IPS-20b (cell line): ENCODE measurements around the gene CCDC191.

ENCODE experiments used
- H3K27ac ChIP-seq: one replicate; pipeline ENCODE4 v1.5.1; 2013; ENCODE audit warnings: low read length
- H3K27me3 ChIP-seq: 2 replicates; pipeline ENCODE4 v1.6.1; 2013; ENCODE audit warnings: mild to moderate bottlenecking, low read length, inconsistent platforms; ENCODE audit not compliant: insufficient read depth
- H3K36me3 ChIP-seq: 2 replicates; pipeline ENCODE4 v1.6.1; 2013; ENCODE audit warnings: low read depth, mild to moderate bottlenecking, inconsistent platforms, low read length, moderate library complexity; ENCODE audit not compliant: insufficient read depth
- H3K4me1 ChIP-seq: 2 replicates; pipeline ENCODE4 v1.6.1; 2013; ENCODE audit warnings: mild to moderate bottlenecking, control low read depth, inconsistent platforms, low read length, moderate library complexity; ENCODE audit not compliant: insufficient read depth
- H3K4me3 ChIP-seq: 2 replicates; pipeline ENCODE4 v1.5.1; 2013; ENCODE audit warnings: mild to moderate bottlenecking, low read length, inconsistent platforms
- H3K9ac ChIP-seq: 2 replicates; pipeline ENCODE4 v1.6.1; 2013; ENCODE audit warnings: low read depth, mild to moderate bottlenecking, inconsistent platforms, low read length, moderate library complexity
- H3K9me3 ChIP-seq: 2 replicates; pipeline ENCODE4 v1.6.1; 2013; ENCODE audit warnings: mild to moderate bottlenecking, low read depth, low read length, inconsistent platforms; ENCODE audit not compliant: insufficient read depth

Gene CCDC191

DNA sequence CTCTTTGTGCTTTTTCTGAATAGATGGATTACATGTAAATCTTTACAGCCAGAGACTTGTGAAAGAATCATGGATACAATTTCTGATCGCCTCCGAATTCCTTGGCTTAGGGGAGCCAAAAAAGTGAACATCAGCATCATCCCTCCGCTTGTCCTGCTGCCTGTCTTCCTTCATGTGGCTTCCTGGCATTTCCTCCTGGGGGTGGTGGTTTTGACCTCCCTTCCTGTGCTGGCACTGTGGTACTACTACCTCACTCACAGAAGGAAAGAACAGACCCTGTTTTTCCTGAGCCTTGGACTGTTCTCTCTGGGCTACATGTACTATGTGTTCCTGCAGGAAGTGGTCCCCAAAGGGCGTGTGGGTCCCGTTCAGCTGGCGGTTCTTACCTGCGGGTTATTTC is 102.6 kb downstream of the CCDC191 start:
- no peak overlapping the region for H3K27ac ChIP-seq
- peaks cover 3% of the 10 kb centered on the region; the same call in 1 of the 2 replicates for H3K4me1 ChIP-seq
- no peaks in the 10 kb centered on the region for H3K9me3 ChIP-seq
- peaks cover 18% of the 10 kb centered on the region for H3K27me3 ChIP-seq
- H3K36me3 ChIP-seq = peaks cover 28% of the 10 kb centered on the region
- no peak overlapping the region for H3K4me3 ChIP-seq
- H3K9ac ChIP-seq = no peak overlapping the region

DNA sequence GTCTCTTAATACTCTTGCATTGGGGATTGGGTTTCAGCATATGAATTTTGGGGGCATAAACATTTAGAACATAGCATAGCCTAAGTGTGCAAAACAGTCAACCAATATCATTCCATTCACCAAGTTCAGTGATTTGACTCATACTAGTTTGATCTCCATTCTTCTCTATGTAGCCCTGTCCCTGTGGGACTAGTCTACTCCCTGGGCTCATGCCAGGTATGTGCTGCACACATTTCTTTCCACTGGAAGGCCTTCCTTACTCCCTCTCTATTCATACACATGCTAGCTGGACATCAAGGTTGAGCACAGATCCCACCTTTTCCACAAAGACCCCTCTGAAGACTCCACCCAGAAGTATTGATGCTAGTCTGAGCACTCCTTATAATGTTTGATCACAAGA is 103.4 kb downstream of the CCDC191 start:
- Histone ChIP-seq H3K4me1 (peaks cover 6% of the 10 kb centered on the region; the same call in 1 of the 2 replicates), H3K27ac (no peak overlapping the region), H3K4me3 (no peak overlapping the region), H3K9ac (no peak overlapping the region), H3K9me3 (no peaks in the 10 kb centered on the region), H3K36me3 (peaks cover 26% of the 10 kb centered on the region), H3K27me3 (peaks cover 25% of the 10 kb centered on the region)

DNA sequence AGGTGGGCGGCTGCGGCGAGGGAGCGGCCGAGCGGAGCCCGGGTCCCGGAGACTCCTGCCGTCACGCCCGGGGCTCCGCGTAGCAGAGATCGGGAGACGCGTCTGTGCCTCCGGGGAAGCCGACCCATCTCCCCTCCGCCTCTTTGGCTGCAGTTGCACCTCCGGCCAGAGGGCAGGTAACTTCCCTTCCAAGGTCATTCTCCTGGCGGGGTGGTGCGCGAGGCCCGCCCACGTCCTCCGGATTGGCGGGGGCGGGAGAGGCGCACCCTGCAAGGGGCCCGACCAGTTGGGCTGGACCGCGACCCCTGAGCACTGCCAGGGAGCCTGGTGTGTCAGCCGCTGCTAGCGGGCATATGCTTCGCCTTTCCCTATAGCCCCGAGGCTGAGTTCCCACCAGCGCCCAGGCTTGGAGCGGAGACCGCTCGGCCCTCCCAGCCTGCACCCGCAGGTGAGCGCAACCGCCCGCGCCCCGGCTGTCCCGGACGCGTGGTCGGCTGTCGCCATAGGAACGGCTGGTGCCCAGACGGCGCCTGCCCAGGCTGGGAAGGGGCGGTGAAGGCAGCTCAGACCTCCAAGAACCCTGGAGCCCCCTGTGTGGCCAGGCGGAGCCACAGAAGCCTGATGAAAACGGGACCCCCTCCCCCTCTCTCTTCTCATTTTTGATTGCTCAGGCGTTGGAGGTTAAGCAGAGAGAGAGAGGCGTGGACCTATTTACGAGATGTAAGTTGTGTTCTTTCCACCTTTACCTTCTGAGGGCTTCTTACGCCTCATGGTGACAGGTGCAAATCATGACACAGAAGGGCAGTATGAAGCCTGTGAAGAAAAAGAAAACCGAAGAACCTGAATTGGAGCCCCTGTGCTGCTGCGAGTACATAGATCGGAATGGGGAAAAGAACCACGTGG is 108.1 kb downstream of the CCDC191 start:
- Histone ChIP-seq H3K27me3 (peaks cover 50% of the 10 kb centered on the region), H3K27ac (no peak overlapping the region), H3K4me1 (peaks cover 6% of the 10 kb centered on the region; the same call in 1 of the 2 replicates)

DNA sequence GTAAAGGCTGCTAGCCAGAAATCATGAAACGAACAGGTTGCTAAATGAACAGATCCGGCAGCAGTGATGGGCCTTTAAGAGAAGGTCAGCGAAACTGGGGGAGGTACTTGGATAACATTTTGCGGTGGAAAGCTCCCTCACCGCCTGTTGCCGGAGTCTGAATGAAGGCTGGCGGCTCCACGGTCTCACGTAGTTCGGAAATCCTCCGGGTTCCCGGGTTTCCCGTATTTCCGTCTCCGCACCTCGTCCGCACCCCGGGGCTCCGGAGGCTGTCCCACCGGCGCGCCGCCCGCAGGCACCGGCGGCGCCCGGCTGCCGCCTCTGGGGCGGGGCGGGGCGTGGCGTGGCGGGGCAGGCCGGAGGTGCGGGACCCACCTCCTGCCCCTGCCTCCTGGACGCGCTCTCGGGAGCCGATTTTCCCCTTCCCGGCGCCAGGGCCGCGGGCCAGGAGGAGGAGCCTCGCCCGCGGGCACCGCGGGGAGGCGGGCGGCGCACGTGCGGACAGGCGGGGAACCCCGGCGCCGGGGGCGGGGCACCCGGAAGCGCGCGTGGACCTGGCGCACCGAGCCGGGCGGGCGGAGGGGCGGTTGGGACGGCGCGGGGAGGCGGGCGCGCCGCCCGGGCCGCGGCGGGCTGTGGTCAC is 108.8 kb downstream of the CCDC191 start, which contains the start of gene ZDHHC23:
Gene ZDHHC23, plus strand, starts transcription at position 642 of the 643 bp plus-strand sequence. CDS start 790 bp downstream, outside the sequence.
- peak within 1 kb of the TSS; percentile 86 for H3K4me3 ChIP-seq
- no peaks in the 10 kb centered on the region for H3K9me3 ChIP-seq
- no peaks in the 10 kb centered on the region for H3K36me3 ChIP-seq
- peaks cover 50% of the 10 kb centered on the region for H3K27me3 ChIP-seq
- H3K4me1 ChIP-seq = peaks cover 6% of the 10 kb centered on the region; the same call in 1 of the 2 replicates
- peak within 1 kb of the TSS; percentile 76; the same call in 1 of the 2 replicates for H3K9ac ChIP-seq
- no peak within 1 kb of the TSS for H3K27ac ChIP-seq

More for the DNA sequence above, 108.1 kb downstream of the CCDC191 start:
- Histone ChIP-seq H3K9me3 (no peaks in the 10 kb centered on the region), H3K9ac (peak overlapping the region; percentile 43; the same call in 1 of the 2 replicates), H3K4me3 (peak overlapping the region; percentile 71), H3K36me3 (no peaks in the 10 kb centered on the region)

DNA sequence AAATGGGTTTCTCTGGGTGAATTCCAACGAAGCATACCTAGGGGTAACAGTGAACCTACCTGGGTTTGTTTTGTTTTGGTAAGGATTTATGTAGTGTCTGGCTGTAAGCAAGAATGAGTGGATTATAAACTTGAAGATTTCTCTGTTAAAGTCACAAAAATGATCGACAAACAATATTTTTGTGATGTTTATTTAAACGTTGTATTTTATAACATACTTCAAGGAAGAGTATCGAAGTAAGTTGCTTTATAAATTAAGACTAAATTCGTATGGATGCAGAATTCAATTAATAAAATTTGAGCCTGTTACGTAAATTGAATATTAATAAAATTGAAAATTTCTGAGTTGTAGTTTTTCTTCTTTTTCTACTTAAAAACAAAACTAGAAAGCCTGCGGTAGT is 109.5 kb downstream of the CCDC191 start:
- H3K27me3 ChIP-seq = peaks cover 50% of the 10 kb centered on the region
- peak overlapping the region; percentile 76; the same call in 1 of the 2 replicates for H3K9ac ChIP-seq
- no peaks in the 10 kb centered on the region for H3K36me3 ChIP-seq
- H3K4me3 ChIP-seq = peak overlapping the region; percentile 86
- no peak overlapping the region for H3K27ac ChIP-seq
- H3K9me3 ChIP-seq = no peaks in the 10 kb centered on the region
- peaks cover 6% of the 10 kb centered on the region; the same call in 1 of the 2 replicates for H3K4me1 ChIP-seq

DNA sequence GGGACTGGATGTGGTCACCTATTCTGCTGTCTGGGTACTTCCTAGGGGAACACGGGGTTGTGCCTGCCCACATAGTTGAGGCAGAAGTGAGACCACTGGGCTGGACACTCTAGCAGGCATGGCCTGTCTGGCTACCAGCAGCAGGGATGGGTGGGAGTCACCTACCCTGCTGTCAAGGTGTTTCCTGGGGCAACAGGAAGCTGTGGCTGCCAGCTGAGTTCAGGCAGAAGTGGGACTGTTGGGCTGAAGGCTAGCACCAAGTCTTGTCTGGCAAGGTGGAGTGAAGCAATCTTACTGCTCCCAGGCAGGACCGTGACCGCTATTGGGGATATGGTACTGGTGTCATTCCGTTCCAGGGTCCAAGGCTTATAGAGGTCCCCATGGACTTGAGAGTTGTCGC is 128.8 kb downstream of the CCDC191 start:
- Histone ChIP-seq H3K9ac (no peak overlapping the region), H3K9me3 (peaks cover 12% of the 10 kb centered on the region), H3K4me3 (no peak overlapping the region), H3K36me3 (no peaks in the 10 kb centered on the region), H3K27ac (no peak overlapping the region), H3K4me1 (peaks cover 10% of the 10 kb centered on the region; the same call in 1 of the 2 replicates), H3K27me3 (no peaks in the 10 kb centered on the region)

DNA sequence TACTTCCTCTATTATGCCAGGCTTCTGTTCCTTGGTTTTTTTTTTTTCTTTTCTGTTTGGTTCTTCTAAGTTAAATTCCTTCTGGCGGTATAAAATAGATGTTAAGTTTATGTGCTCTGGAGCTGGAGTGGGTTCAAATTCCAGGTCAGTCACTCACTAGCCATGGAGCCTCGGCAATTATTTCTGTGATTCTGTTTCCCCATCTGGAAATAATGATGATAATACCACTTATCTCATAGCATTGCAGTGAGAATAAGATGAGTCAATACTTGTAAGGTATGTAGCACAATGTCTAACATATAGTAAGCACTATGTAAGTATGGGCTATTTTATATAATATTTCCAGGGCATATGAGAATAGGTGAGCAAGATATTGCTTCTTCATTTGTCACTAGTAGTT is 141.7 kb downstream of the CCDC191 start:
- Histone ChIP-seq H3K9me3 (no peaks in the 10 kb centered on the region; the same call in 1 of the 2 replicates), H3K27me3 (no peaks in the 10 kb centered on the region), H3K27ac (no peak overlapping the region), H3K4me1 (no peaks in the 10 kb centered on the region), H3K4me3 (no peak overlapping the region), H3K9ac (no peak overlapping the region), H3K36me3 (no peaks in the 10 kb centered on the region)
